Stimulated activated CD4-positive, alpha-beta T cell treated with anti-CD3 and anti-CD28 coated beads, Interleukin-4, amount 100 ng/mL, for 4 hours (primary cell): ENCODE data around the gene NPIPA1.
"Not testable (repeated sequence)": the region's sequence is repeated elsewhere in the genome, so short reads cannot be mapped to it uniquely, and the experiment has no call there.

Experiments
- DNase-seq, 2 experiments: peaks; one replicate each; pipeline ENCODE4 v3.0.0-alpha.2; 2020

Gene NPIPA1

GRCh38 chr16:14930971-14931370 lies 6.3 kb upstream of the NPIPA1 start:
- DNase-seq = not testable (repeated sequence)

GRCh38 chr16:14932581-14933375 lies 4.5 kb upstream of the NPIPA1 start:
- not testable (repeated sequence) for DNase-seq

- not testable (repeated sequence) for DNase-seq
Observed at GRCh38 chr16:14937994-14938393, 751 bp downstream of the NPIPA1 start.

- not testable (repeated sequence) for DNase-seq
Observed at GRCh38 chr16:14942686-14943085, 5.4 kb downstream of the NPIPA1 start.

- DNase-seq = no peak
Observed at GRCh38 chr16:14955546-14956231, 18.4 kb downstream of the NPIPA1 start.

GRCh38 chr16:14957576-14958322 lies 20.5 kb downstream of the NPIPA1 start:
- no peak for DNase-seq

GRCh38 chr16:14958323-14958600 lies 21.0 kb downstream of the NPIPA1 start:
- DNase-seq = no peak

GRCh38 chr16:14958970-14959369 lies 21.7 kb downstream of the NPIPA1 start:
- no peak for DNase-seq

GRCh38 chr16:14961405-14962186 lies 24.4 kb downstream of the NPIPA1 start:
- no peak for DNase-seq

- no peak for DNase-seq
Observed at GRCh38 chr16:14963281-14964173, 26.3 kb downstream of the NPIPA1 start.

GRCh38 chr16:14965328-14965727 lies 28.1 kb downstream of the NPIPA1 start:
- DNase-seq = no peak

GRCh38 chr16:14969795-14970194 lies 32.6 kb downstream of the NPIPA1 start:
- DNase-seq = not testable (repeated sequence)

GRCh38 chr16:14971621-14972228 lies 34.5 kb downstream of the NPIPA1 start:
- DNase-seq = not testable (repeated sequence)

- DNase-seq = not testable (repeated sequence)
Observed at GRCh38 chr16:14973785-14974322, 36.6 kb downstream of the NPIPA1 start.

- DNase-seq = not testable (repeated sequence)
Observed at GRCh38 chr16:14974331-14974655, 37.0 kb downstream of the NPIPA1 start.

- peak; percentile 97 for DNase-seq
Observed at GRCh38 chr16:14974656-14975417, 37.6 kb downstream of the NPIPA1 start, which contains the start of gene PDXDC1. TSS of gene PDXDC1 (plus strand) at chr16:14975026. CDS start at chr16:14975200, 174 bp downstream.

GRCh38 chr16:14975418-14976194 lies 38.4 kb downstream of the NPIPA1 start:
- DNase-seq = peak; percentile 42 to 71

GRCh38 chr16:14976971-14977736 lies 39.9 kb downstream of the NPIPA1 start:
- not testable (repeated sequence) for DNase-seq

GRCh38 chr16:14978281-14978680 lies 41.0 kb downstream of the NPIPA1 start:
- not testable (repeated sequence) for DNase-seq
